HG03442 (cell line): ENCODE results near the gene ZDHHC12.
A peak's percentile ranks its signal among the peaks of the same experiment; 100 is the strongest.

Experiments used
- ATAC-seq: cut with Tn5 transposase; IDR thresholded peaks from one replicate; pipeline ENCODE4 v1.9.1; 2021; ENCODE audit warnings: mild to moderate bottlenecking, moderate library complexity; ENCODE audit not compliant: unreplicated experiment

Gene ZDHHC12

DNA sequence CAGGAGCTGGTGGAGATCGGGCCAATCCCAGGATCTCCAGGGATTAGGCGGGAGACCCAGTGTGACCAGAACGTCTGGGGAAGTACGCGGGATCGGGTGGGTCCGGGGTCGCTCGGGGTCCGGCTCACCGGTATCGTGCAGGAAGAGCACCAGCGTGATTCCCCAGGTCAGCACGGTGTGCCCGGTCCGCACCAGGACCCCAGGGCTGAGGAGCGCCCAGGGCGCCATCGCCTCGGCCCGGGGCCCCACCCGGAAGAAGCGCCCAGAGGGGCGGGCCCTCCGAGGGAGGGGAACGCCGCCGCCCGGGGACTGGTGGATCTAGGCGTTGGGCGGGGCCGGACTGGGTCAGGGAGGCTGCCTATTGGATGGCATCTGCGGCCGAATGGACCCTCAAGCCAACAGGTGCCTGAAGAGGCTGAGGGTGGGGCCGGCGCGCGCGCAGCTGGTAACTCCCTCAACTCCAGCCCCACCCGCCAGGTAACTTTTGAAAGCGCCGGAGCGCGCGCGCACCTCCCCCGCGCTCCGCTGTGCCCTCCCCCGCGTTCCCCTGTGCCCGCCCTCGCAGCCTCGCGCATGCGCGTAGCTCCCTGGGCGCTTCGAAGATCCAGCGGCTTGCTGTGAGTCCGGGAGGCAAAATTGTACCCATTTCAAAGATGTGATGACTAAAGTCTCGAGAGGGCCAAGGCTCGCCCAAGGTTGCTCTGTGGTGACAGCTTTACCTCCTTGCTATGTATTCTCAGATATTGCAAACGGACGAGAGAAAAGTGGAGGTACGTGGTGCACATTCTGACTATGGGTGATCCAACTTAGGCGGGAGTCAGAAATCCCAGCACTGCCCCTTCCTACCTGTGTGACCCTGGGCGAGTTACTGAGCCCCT lies at the start of gene ZDHHC12:
ZDHHC12 (minus strand) TSS at position 262 of the 878 bp plus-strand sequence; CDS start at position 228, 34 bp downstream.
- ATAC-seq, result peak; percentile 92

DNA sequence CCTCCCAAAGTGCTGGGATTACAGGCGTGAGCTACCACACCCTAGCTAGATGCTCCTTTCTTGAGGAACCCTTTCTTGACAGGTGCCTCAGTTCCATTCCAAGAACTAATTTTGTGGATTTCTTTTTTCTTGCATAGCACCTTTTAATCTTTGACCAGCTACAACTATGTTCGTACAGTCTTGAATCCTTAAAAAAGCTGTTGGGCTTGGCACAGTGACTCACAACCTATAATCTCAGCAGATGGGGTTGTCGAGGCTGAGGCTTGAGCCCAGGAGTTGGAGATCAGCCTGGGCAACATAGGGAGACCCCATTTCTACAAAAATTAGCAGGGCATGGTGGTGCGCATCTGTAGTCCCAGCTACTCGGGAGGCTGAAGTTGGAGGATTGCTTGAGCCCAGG lies 49.1 kb upstream of the ZDHHC12 start:
- no peak for ATAC-seq

GRCh38 chr9:128771745-128772519 lies 48.0 kb upstream of the ZDHHC12 start, which contains the start of gene ZER1:
ZER1 (minus strand) TSS chr9:128771927; CDS start chr9:128755565, 16,362 bp downstream.
- ATAC-seq, result peak; percentile 84

- ATAC-seq, result no peak
Measured at GRCh38 chr9:128771094-128771721, 47.3 kb upstream of the ZDHHC12 start.

DNA sequence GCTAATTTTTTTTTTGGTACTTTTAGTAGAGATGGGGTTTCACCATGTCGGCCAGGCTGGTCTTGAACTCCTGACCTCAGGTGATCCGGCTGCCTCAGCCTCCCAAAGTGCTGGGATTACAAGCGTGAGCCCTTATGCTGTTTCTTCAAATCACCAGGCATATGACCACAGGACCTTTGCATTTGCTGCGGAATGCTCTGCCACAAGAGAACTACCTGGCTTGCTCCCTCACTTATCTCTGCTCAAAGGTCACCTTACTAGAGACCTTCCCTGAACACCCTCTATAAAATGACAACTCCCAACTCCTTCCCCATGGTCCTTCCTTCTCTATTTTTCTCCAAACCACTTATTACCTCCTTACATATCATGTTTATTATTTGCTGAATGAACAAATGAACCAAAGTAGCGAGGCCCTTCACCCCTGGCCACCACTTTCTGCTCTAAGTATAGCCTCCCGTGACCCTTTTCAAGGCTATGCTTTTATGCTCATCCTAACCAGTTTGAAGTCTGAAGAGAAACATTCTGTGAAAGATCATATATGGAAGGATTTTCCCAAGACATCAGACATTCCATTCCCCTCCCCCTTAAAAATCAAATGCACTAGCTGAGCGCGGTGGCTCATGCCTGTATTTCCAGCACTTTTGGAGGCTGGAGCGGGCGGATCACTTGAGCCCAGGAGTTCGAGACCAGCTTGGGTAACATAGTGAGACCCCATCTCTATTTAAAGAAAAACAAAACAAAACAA lies 46.5 kb upstream of the ZDHHC12 start:
- ATAC-seq, result no peak

- ATAC-seq, result no peak
Measured at GRCh38 chr9:128768606-128769005, 44.7 kb upstream of the ZDHHC12 start.

DNA sequence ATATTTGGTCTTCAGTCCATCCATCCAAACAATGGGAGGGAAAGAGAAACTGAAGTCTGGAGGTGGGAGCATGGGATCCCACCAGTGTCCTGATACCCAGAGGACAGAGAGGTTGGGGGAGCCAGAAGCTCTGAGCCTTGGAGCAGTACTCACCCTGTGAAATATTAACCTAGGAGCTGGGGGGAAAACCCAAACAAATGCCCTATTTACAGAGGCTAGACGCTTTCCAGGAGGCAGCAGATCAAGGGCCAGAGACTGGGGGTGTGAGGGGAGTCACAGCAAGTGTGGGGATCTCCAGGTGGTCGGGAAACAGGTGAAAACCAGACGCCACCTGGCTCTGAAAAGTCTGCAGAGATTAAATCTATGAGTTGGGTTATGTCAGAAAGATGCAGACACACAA lies 41.6 kb upstream of the ZDHHC12 start:
- ATAC-seq, result no peak

DNA sequence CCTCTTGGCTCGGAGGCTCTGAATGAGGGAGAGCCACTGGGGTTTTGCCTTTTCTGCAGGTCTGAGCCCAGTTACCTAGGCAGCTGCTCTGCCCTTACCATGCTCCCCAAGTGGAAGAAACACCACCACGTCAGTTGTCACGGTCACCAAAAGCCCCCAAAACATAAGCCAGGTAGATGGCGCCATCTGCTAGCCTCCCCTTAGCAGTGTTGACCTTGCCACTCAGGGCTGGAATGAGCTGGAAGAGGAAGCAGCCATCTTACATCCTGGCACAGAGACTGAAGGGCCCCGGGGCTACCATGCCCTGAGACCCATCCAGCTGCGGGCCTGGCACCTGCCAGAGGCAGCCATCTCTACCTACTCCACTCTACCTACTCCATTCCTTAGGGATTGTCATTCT lies 40.4 kb upstream of the ZDHHC12 start:
- ATAC-seq, result no peak

- ATAC-seq, result no peak
Measured at GRCh38 chr9:128762671-128763449, 38.9 kb upstream of the ZDHHC12 start.

DNA sequence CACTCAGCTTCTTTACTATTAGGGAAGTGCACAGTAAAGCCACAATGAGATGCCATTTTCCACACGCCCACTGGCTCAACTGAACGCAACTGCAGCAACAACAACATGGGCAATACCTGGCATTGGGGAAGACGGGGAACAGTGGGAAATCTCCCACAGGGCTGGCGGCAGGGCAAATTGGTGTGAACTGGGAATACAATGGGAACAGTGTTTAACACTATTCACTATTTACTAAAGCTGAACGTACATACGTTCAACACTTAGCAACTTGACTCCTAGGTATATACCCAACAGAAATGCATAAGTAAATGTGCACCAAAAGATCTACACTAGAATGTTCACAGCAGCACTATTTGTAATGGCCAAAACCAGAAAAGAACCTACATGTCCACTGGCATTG lies 33.7 kb upstream of the ZDHHC12 start:
- no peak for ATAC-seq

- ATAC-seq, result no peak
Measured at GRCh38 chr9:128753627-128754026, 29.7 kb upstream of the ZDHHC12 start.

GRCh38 chr9:128750926-128751595 lies 27.1 kb upstream of the ZDHHC12 start:
- ATAC-seq, result no peak

- no peak for ATAC-seq
Measured at GRCh38 chr9:128747241-128747640, 23.3 kb upstream of the ZDHHC12 start.

- ATAC-seq, result no peak
Measured at GRCh38 chr9:128743421-128743820, 19.5 kb upstream of the ZDHHC12 start.

- no peak for ATAC-seq
Measured at GRCh38 chr9:128742401-128742800, 18.5 kb upstream of the ZDHHC12 start.

- ATAC-seq, result no peak
Measured at GRCh38 chr9:128735373-128735772, 11.4 kb upstream of the ZDHHC12 start.

GRCh38 chr9:128733256-128733655 lies 9.3 kb upstream of the ZDHHC12 start:
- ATAC-seq, result no peak

DNA sequence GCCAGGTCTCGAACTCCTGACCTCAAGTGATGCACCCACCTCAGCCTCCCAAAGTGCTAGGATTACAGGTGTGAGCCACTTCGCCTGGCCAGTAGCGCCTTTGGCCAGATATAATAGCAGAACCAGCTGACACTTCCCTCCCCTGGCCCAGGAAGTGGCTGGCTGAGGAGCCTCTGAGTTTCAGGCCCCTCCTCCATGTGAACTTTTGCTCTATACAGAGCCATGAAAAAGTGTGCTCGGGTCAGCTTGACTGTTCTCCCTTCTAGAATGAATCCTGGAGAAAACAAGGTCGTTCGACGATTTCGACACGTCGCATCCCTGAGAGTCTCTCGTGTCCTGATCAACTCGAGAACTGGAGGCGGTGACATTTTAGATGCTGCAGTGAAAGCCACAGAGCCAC lies 8.6 kb upstream of the ZDHHC12 start:
- ATAC-seq, result no peak

DNA sequence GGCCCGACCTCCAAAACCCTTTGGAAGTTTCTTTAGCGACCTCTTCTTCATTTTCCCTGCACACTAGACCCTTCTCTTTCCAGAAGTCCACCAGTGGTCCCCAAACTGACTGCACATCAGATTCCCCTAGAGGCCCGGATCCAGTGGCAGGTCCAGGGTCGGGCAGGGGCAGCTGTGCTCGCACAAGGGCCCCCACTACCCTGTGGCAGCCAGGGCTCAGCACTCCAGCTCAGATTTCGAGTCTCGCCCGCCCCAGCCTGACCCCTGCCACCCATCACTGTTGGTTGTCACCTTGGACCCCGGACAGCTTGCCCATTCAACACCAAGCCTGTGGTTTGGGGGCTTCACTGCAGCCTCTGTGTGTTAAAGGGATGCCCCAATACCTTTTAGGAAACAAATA lies 7.8 kb upstream of the ZDHHC12 start:
- no peak for ATAC-seq
